HG02759 (cell line): ENCODE data around the gene FRMD4A.

Experiments used
- ATAC-seq: cut with Tn5 transposase; IDR thresholded peaks from one replicate; pipeline ENCODE4 v1.9.1; 2021; ENCODE audit warnings: mild to moderate bottlenecking, moderate library complexity; ENCODE audit not compliant: unreplicated experiment

The FRMD4A gene

GRCh38 chr10:13612654-13613373 is 717.9 kb downstream of the FRMD4A start:
- no peak for ATAC-seq

DNA sequence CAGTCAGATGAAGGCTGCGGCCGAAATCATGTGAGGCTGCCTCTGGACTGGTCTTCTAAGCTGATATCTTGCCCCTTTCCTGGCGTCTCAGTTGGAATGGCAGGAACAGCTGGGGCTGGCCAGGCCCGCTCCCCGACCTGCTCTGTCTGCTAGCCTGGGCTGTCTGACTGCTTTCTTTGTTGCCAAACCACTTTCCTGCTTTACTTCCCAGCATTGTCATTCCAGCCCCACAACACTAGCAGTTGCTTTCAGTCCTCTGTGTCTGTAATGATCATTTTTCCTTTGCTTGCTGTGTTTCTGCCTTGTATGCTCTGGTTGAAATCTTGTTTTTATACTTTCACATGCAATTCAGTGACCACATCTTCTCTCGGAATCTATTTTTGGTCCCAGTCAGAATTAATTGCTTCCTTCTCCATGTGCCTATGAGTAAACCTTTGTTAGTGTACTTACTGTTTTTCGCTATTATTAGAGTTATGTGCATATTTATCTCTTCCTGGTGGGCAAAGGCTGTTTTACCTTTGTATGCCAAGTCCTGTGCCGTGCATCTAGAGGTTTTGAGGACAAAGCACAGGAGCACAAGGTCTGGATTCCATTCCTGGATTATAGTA is 722.4 kb downstream of the FRMD4A start:
- ATAC-seq = no peak

DNA sequence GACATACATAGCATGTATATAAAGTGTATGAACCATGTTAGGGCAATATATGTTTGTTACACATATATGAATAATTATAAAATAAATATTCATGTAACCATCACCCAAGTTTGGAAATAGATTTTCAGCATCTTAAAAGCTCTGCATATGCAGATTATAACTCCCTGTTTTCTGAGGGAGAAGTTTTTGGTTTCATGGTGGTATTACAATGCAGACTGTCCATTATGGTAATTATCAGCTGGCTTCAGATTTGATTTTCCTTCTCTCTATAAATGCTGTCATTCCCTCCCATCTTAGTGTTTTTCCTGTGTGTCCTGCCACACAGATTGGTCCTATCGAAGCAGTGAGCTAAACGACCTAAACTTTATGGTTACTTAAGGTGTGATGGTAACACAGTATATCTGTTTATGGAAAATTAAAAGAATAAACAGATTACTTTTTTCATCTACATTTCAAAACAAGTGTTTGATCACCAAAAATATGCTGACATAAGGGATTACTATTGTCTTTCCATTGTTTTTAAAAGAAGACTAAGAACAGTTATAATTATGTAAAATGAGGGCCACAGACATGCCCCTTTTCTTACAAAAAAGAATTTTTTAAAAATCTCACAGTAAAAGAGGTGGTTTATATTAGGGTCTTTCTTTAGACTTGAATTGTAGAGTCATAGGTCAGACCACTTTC is 726.2 kb downstream of the FRMD4A start:
- no peak for ATAC-seq

DNA sequence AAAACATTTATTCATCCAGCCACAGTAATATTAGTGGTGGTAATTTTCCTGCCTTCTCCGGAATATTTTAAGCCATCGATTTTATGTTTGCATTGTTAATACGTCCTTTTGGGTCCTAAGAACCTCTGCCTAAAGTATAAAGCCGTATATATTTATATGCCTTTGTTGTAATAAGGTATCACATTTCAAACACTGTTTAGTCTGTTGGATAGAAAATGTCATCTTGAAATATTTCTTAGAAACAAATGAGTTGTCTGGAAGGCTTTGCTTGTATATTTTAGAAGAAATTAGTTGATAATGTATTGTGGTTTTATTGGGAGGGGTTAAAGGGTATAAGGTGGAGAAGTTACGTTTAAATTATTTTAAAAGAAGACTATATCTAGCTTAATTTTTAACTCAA is 732.8 kb downstream of the FRMD4A start:
- no peak for ATAC-seq

DNA sequence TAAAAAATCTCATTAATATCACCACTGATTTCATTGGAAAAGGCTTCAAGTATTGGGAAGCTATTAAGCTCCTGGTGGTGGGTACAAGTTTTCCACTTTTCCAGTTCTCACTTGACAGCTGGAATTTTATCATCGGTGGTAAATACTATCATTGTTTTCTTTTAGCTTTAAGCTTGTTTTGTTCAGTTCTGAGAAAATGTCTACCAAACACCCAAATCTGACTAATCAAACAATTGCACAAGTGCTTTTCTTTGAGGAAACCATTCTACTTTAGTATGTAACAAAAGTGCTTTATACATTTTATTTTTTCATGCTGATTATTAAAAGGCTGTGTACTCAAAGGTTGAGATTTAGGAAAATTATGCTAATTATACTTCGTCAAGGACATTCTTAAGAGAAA is 736.1 kb downstream of the FRMD4A start:
- no peak for ATAC-seq
